GM12874 (cell line): Measurements from ENCODE around the gene TAT.

Experiments
- TF ChIP-seq, protein P1 (sequence below): IDR thresholded peaks from 2 replicates; pipeline ENCODE4 v1.5.1; 2011; ENCODE audit warnings: low read depth, mild to moderate bottlenecking, control low read depth, low read length, moderate library complexity; ENCODE audit not compliant: insufficient read depth

TAT gene

DNA sequence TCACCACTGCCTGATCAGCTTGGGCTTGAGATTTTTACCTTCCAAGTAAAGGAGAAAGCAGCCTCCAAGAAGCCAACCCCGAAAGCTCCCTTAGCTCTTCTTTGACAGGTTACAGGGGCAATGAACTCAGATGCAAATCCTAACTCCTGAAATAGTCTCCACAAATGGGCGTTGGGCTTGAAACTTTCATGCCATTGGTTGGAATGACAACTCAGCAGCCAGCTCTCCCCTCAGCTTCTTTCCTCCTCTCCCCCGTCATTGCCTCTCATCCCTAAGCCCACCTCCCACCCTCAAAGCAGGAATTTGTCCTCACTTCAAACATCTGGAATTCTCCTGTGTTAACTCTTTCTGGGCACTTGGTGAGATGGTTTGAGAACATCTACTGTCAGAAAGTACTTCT, at the start of gene TAT:
Gene TAT, minus strand, starts transcription at position 122 of the 400 bp plus-strand sequence. CDS start 677 bp downstream, outside the sequence.
- TF ChIP-seq, protein P1, sequence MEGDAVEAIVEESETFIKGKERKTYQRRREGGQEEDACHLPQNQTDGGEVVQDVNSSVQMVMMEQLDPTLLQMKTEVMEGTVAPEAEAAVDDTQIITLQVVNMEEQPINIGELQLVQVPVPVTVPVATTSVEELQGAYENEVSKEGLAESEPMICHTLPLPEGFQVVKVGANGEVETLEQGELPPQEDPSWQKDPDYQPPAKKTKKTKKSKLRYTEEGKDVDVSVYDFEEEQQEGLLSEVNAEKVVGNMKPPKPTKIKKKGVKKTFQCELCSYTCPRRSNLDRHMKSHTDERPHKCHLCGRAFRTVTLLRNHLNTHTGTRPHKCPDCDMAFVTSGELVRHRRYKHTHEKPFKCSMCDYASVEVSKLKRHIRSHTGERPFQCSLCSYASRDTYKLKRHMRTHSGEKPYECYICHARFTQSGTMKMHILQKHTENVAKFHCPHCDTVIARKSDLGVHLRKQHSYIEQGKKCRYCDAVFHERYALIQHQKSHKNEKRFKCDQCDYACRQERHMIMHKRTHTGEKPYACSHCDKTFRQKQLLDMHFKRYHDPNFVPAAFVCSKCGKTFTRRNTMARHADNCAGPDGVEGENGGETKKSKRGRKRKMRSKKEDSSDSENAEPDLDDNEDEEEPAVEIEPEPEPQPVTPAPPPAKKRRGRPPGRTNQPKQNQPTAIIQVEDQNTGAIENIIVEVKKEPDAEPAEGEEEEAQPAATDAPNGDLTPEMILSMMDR = no peak

DNA sequence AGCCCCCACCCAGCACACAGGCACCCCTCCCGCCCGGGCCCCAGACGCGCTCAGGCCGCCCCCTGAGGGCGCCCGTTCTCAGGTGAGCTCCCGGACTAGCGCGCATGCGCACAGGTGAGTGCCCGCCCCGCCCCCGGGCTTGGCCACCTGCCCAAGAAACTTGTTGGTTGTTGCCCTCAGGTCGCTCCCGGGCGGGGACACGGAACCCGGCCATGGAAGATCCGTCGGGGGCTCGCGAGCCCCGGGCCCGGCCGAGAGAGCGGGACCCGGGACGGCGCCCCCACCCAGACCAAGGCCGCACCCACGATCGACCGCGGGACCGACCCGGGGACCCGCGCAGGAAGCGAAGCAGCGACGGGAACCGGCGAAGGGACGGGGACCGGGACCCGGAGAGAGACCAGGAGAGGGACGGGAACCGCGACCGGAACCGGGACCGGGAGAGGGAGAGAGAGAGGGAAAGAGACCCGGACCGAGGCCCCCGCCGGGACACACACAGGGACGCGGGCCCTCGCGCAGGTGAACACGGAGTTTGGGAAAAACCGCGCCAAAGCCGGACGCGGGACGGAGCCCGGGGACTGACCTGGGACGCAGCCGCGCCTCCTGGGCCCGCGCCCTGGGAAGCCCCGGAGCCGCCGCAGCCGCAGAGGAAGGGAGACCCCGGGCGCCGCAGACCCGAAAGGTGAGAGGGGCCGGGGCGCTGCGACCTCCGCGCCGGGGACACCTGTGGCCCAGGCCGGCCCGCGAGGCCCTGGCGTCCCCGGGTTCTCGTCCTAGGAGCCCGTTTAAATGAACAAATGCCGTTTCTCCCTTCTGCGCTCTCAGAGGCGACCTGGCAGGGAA, 49.3 kb upstream of the TAT start, which contains the start of gene MARVELD3:
Gene MARVELD3, plus strand, starts transcription at position 167 of the 840 bp plus-strand sequence. Its CDS starts 46 bp downstream, at position 213.
- TF ChIP-seq, protein P1 = no peak

DNA sequence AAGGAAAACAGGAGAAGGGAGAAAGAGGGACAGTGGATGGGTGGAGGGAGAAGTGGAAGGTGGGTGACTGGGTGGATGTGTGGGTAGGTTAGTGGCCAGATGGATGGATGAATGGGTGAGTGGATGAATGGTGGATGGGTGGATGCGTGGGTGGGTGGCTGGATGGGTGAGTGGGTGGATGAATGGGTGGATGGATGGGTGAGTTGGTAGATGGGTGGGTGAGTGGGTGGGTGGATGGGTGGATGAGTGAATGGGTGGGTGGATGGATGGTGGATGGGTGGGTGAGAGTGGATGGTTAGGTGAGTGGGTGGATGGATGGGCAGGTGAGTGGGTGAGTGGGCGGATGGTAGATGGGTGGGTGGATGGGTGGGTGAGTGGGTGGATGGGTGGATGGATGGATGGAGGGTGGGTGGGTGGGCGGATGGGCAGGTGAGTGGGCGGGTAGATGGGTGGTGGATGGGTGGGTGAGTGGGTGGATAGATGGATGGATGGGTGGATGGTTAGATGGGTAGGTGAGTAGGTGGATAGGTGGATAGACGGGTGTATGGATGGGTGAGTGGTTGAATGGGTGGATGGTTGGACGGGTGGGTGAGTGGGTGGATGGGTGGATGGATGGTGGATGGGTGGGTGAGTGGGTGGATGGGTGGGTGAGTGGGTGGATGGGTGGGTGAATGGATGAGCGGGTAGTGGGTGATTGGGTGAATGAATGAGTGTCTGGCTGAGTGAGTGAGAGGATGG, 48.4 kb upstream of the TAT start:
- TF ChIP-seq, protein P1 = no peak

DNA sequence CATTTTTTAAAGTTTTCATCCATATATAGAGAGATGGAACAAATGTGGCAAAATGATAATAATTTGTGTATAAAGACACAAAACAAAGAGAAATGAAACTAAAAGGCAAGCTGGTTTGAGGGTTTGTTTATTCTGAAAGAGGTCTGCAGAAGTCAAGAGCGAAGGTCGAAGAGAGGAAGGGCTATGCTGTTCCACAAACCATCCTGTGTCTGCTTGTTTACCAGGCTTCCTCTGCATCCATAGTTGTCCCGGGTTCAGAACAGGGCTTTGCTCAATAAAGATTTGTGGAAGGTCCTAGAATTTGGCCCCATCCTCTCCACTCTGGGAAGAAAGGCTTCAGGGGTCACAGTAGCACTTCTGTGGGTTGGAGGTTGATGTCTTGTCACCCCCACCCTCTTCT, 46.7 kb upstream of the TAT start:
- TF ChIP-seq, protein P1 = no peak

DNA sequence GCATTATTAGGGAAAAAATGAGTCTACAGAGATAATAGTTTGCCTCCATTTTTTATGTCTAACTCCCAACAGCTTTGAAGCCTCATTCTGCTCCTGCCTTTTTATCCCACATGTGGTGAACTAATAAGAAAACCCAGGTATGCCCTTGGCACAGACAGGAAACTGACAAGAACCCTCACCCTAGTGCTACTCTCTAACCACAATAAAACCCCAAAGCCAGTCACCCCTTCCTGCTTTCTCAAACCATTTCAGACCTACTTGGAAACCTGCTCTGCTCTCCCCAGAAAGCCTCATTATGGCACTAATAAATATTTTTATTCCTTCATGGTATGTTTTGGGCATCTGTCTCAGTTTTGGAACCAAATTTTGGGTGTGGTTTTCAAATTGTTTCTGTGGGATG, 45.2 kb upstream of the TAT start:
- TF ChIP-seq, protein P1 = no peak

DNA sequence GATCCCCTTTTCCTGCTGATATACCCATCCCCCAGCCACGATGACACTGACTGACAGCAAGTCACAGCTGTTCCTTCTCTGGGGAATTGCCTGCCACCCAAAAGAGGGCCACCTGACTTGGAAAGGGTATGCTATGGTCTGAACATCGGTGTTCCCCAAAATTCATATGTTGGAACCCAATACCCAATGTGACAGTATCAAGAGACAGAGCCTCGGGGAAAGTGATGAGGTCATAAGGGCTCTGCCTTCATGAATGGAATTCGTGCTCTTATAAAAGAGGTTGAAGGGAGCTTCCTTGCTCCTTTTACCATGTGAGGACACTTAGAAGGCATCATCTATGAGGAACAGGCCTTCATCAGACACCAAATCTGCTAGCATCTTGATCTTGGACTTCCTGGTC, 41.5 kb upstream of the TAT start:
- TF ChIP-seq, protein P1 = no peak
